GM18858 (cell line): ENCODE data around the gene SI.
"Not testable (repeated sequence)": the region's sequence is repeated elsewhere in the genome, so short reads cannot be mapped to it uniquely, and the experiment has no call there.

Experiments used
- ATAC-seq: cut with Tn5 transposase; IDR thresholded peaks from one replicate; pipeline ENCODE4 v1.9.1; 2021; ENCODE audit not compliant: unreplicated experiment

The SI gene

DNA sequence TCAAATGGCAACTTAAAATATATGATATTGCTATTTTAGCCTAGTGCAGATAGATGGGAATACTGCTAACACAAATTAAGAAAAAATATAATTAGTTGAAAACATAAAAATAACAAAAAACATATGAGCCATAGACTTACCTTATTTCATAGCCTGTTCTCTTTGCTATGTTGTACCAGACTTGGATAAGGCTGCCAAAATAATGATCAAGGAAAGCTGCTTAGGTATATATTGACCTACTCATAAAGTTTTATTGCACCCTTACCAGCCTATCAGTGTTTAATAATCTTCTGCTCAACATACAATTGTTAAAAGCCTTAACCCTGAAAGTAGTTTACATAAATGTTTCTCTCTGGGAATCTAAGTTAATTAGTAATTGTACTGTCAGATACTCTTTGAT is at the start of gene SI:
Gene SI (minus strand): TSS at position 204 of the 400 bp plus-strand sequence. CDS start 2,484 bp downstream, outside the sequence.
- no peak for ATAC-seq

DNA sequence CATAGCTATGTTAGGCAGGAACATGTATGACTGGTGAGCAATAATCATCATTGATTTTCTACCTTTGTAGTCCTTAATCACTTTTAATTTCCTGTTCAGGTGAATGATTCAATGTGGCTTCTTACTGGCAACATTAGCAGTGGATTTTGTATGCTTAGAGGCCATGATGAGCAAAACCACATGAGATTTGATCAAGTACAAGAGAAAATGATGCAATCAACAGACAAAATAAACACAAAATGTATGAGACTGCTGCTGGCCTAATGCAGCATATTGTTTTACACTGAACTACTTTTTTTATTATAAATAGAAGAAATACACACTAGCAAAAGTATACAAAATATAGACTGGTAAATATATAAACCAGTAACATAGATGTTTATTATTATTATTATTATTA is 47.5 kb upstream of the SI start:
- ATAC-seq, result no peak

DNA sequence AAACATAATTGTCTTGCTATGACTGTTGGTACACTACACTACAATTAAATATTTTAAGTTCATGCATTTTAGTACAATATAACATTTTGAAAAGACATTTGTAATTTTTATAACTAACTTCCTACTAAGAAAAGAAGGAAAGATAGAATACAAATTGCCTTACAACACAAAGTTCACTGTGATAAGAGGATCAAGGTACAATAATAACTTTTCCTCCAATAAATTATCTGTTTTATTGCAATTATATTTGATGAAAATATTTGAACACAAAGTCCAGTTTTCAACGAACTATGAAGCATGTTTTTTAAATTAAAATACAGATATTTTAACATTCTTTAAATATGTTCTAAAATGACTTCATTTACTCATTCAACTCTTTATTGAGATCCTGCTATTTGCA is 33.1 kb upstream of the SI start:
- no peak for ATAC-seq

DNA sequence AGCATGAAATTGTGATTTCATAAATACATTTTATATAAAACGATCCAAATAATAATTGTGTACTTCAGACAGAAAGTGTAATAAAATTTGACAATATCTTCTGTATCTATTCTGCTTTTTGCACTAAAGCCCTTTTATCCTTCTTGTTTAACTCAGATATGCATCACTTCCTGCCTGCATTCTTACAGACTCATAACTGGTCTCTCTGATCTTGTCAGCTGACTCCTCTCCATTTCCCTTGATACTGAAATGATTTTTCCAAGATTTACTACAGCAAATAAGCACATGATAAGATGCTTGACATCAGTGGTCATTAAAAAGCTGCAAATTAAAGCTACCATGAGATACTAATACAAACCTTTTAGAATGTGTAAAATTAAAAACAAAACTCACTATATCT is 25.3 kb upstream of the SI start:
- ATAC-seq, result no peak

DNA sequence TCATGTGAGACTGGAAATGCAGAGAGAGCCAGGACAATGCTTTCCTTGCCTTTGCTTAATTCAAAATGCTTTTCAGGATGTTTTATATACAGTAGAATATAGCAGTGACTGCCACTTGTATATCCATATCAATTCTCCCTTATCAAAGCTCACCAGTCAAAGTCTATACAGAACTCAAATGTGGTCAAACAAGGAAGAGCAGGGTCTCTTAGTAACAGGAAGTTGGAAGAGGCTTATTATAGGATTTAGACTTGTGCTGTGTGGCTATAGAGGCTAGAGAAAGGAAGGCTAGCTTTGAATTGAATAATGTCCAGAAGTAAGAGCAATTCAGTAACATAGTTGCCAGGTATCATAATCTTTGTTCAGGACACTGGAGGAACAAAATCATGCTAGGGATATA is 4.4 kb upstream of the SI start:
- ATAC-seq, result no peak

DNA sequence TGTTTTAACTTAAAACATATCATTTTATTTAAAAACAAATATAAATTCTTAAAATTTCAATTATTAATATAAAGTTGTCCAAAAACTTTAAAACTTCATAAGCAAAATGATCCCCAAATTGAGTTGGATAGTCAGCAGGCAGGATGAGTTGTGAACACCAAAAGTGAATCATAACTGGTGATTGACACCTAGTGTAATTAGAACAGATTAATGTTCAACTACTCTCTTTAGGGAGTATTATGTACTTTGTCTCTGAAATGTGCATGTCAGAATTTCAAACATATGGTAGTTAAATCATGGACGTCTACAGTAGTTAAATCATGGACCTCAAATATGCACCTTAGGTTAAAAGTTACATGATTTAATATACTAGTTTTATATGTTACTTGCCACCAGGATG is 2.9 kb upstream of the SI start:
- no peak for ATAC-seq

DNA sequence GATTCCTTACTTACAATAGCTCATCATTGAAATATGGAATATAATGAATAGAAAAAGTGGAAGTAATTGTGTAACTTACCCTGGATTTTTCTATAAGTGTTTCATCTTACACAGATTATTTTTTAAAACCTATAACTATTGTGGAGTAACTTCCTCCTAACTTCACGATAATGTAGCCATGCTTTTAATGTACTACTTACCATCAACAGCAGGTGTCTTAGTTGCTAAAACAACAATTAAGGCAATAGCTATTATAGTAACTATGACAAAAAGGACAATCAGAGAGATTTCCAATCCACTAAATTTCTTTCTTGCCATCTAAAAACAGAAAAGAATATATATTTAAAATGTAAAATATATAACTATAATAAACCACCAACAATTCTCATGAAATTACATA is 2.6 kb downstream of the SI start:
- ATAC-seq, result no peak

DNA sequence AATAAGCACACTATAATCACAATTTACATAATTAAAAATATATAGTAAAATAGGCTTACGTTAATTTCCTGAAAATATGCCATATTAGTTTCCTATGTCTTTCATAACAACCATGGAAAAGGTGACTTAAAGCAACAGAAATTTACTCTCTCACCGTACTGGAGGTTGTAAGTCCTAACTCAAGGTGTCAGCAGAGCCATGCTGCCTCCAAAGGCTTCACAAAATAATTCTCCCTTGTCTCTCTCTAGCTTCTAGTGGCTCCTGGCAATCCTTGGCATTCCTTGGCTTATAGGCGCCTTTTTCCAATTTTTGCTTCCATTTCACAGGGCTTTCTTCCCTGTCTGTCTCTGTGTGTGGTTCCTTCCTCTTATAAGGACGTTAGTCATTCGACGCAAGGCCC is 7.6 kb downstream of the SI start:
- ATAC-seq, result no peak

DNA sequence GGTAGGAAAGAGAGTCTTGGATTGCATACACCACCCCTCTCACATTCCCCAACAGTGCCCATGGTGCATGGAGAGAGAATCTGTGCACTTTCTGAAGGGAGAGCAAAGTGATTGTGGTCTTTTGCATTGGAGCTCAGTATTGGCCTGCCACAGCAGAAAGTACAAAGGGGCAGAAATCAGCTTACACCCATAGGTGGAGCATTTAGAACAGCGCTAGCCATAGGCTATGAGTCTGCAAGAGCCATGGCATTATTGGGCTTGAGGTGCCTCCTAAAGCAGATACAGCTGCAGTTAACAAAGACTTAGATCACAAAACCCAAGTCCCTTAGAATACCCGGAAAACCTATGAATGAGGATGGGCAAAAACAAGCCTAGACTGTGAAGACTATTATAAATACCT is 21.8 kb downstream of the SI start:
- no peak for ATAC-seq

DNA sequence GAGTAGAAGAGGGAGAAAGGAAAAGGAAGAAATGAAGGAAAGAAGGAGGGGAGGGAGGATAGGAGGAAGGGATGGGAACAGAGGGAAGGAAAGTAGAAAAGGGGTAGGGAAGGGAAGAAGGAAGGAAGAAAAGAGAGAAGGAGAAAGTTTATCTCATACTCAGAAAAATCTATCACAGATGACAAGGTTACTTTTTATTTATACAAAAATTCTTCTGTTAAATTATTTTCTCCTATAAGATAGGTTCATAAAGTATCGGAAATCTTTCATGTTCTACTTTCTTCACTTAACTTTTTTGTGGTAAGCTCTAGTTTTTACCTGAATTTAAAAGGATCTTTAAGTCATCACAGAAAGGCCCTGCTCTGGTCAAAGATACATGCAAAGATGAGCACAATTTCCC is 38.1 kb downstream of the SI start:
- no peak for ATAC-seq

DNA sequence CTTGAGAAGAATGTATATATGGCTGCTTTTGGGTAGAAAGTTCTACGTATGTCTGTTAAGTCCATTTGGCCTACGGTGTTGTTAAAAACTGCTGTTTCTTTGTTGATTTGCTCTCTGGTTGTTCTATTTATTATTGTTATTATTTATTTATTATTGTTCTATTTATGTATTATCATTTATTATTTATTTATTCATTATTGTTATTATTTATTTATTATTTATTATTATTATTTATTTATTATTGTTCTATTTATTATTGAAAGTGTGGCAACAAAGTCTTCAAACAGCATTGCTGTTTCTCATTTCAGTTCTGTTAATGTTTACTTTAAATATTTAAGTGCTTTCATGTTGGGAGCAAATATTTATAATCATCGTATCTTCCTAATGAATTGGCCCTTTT is 66.7 kb downstream of the SI start:
- no peak for ATAC-seq

DNA sequence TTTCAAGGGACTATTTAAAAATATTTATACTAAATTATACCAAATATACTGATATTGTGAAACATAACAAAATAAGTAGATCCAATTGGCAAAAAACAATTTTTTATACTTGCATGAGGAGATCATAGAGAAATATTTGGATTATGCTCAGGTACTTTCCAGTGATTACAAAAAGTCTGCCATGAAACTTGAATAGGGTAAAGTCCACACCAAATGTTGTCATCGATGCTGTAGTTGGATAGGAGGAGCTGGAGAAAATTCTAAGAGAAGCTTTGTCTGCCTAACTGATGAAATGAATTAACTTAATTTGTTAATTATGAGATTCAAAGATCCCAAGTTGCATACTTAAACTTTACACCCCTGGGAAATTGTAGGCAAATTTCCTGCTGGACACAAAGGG is 93.3 kb downstream of the SI start:
- no peak for ATAC-seq

DNA sequence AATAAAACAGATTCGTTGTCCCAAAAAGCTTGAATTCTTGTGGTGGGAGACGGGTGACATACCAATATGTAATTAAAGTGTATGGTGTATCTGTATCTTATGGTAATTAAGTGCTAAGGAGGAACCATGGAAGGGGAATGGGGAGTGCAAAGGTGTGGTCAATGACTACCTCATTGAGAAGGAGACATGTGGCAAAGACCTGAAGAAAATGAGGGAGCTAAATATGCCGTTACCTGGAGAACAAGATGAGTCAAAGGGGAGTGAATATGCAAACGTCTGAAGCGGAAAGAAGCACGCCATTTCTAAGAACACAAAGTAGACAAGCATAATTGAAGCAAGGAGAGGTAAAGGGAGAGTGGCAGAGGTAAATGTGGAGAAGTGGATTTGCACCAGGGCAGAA is 115.7 kb downstream of the SI start:
- ATAC-seq, result no peak

DNA sequence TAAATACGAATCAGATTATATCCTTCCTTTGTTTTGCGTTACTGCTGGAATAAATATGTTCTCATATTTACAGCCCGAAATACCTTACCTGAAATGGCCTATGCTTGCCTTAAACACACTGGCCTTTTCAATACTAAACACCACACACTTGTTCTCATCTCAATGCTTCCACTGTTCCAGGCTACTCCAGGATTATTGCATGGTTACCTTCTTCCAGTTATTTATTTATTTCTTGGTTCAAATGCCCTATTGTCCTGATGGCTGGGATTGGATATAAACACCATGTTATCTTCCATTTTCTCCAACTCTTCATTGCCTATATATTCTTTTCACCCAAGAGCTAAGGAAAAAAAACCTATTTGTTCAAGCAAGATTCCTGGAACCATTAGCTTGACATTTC is 125.3 kb downstream of the SI start:
- no peak for ATAC-seq

DNA sequence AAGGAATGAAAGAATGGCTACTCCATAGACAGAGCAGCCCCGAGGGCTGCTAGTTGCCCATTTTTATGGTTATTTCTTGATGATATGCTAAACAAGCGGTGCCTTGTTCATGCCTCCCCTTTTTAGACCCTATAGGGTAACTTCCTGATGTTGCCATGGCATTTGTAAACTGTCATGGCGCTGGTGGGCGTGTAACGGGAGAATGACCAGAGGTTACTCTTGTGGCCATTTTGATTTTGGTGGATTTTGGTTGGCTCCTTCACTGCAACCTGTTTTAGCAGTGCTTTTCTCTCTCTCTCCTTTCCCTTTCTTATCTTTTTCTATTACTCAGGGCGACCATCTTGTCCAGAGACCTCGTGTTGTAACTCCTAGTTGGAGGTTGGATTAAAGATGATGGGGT is 126.9 kb downstream of the SI start:
- not testable (repeated sequence) for ATAC-seq

DNA sequence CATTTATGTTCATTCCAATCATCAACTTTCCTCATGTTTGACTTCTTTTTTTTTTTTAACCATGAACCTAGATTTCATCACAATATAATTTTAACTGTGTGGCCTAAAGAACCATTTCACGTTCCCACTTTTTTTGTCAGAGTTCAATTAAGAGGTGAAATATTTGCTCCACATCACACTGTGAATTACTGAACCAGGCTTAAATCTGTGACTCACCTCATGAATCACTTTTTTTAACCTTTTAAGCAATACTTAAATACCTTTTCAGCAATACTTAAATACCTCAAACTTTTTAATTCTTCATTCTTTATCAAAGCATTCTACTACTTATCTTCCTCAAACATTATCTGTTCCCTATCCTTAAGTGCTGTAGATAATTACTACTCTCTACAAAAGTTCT is 137.6 kb downstream of the SI start:
- ATAC-seq, result no peak

DNA sequence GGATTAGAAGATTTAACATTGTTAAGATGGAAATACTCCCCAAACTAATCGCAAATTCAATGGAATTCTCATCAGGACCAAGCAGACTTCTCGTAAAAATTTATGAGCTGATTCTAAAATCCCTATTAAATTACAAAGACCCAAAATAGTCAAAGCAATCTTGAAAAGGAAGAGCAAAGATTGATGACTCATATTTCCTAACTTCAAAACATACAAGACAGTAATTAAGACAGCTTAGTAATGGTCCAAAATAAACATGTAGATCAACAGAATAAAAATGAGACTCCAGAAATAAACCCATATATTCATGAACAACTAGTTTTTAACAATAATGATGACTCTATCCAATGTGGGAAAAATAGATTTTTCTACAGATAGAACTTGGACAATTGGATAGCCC is 148.7 kb downstream of the SI start:
- no peak for ATAC-seq
